Endothelial cell of umbilical vein (primary cell): ENCODE results near the gene NUP153.

Source experiments
- CTCF ChIP-seq, 2 donors: IDR thresholded peaks; 1 replicate in 1 of 2; 2 replicates in 1 of 2; pipeline ENCODE4 v1.5.1; 2011; ENCODE audit warnings: low read length in 2 of 2, mild to moderate bottlenecking in 2 of 2, moderate library complexity in 2 of 2, control low read depth in 1 of 2, inconsistent platforms in 1 of 2, low read depth in 1 of 2; ENCODE audit not compliant: insufficient read depth in 1 of 2; ENCODE audit errors: extremely low read depth in 1 of 2
- EZH2 ChIP-seq: IDR thresholded peaks from 2 replicates; pipeline ENCODE4 v1.6.1; 2012; ENCODE audit warnings: borderline replicate concordance, low read depth, mild to moderate bottlenecking, moderate library complexity, low read length, inconsistent platforms; ENCODE audit not compliant: severe bottlenecking
- GATA2 ChIP-seq: IDR thresholded peaks from 2 replicates; pipeline ENCODE4 v1.7.0; 2011; ENCODE audit warnings: low read depth, mild to moderate bottlenecking, moderate library complexity, mixed read lengths, low read length; ENCODE audit not compliant: insufficient read length, insufficient read depth
- JUN ChIP-seq: IDR thresholded peaks from 2 replicates; pipeline ENCODE4 v1.6.1; 2011; ENCODE audit warnings: borderline replicate concordance, low read depth; ENCODE audit not compliant: insufficient read length, insufficient read depth
- MAX ChIP-seq: IDR thresholded peaks from 2 replicates; pipeline ENCODE4 v1.6.1; 2011; ENCODE audit not compliant: insufficient read depth, insufficient read length
- MYC ChIP-seq: IDR thresholded peaks from one replicate; pipeline ENCODE4 v1.6.1; 2011; ENCODE audit warnings: mild to moderate bottlenecking, low read depth, low read length
- POLR2A ChIP-seq: IDR thresholded peaks from 2 replicates; pipeline ENCODE4 v1.6.1; 2012; ENCODE audit warnings: low read depth, mild to moderate bottlenecking, control low read depth, low read length
- POLR2AphosphoS5 ChIP-seq: IDR thresholded peaks from 2 replicates; pipeline ENCODE4 v1.6.1; 2012; ENCODE audit warnings: low read depth, mild to moderate bottlenecking, control low read depth, low read length, moderate library complexity; ENCODE audit not compliant: insufficient read depth

- TF ChIP-seq CTCF (IDR thresholded peaks at IDR 0.05; ENCODE audit: extremely low read depth in 1 of 2, insufficient read depth in 1 of 2, low read depth in 1 of 2, low read length in 2 of 2) (no peak), POLR2A (no peak), MAX (no peak), EZH2 (no peak), JUN (no peak), POLR2AphosphoS5 (no peak), GATA2 (no peak), MYC (no peak)
These were observed 141.3 kb downstream of the NUP153 start for GRCh38 chr6:17565399-17565798.
